Astrocyte of the spinal cord (primary cell): ENCODE measurements around the gene RAE1.

Source experiments
- DNase-seq: peaks from one replicate; pipeline ENCODE4 v3.0.0; 2011; ENCODE audit warnings: low read depth, low spot score
- H3K4me3 ChIP-seq: 2 replicates; pipeline ENCODE4 v1.5.1; 2011; ENCODE audit warnings: low read depth, mild to moderate bottlenecking, low read length, moderate library complexity
- in situ Hi-C: cut with HindIII; loops from 2 replicates; pipeline ENCODE4 v1.10.0; 2017; ENCODE audit warnings: low sequenced_read_pairs
- TF ChIP-seq, protein P1 (sequence below): IDR thresholded peaks from 2 replicates; pipeline ENCODE4 v1.5.1; 2012; ENCODE audit warnings: low read depth, mild to moderate bottlenecking, low read length, inconsistent platforms

The RAE1 gene

DNA sequence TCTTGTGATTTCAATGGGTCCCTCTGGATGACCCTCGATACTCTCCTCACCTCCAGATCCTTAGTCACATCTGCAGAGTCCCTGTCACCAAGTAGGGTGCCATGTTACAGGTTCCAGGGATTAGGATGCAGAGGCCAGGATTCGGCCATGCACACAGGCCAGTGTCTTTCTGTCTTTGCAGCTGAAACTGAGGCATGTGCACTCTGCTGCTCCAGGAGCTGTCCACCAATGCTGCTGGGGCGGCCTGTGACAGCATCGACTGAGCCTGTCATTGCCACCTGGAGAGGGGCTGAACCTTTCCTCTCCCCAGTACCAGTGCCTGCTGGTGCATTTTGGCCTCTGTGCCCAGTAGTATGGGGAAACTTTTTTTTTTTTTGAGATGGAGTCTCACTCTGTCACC is 35.7 kb downstream of the RAE1 start:
- in situ Hi-C loops = no loop called here

DNA sequence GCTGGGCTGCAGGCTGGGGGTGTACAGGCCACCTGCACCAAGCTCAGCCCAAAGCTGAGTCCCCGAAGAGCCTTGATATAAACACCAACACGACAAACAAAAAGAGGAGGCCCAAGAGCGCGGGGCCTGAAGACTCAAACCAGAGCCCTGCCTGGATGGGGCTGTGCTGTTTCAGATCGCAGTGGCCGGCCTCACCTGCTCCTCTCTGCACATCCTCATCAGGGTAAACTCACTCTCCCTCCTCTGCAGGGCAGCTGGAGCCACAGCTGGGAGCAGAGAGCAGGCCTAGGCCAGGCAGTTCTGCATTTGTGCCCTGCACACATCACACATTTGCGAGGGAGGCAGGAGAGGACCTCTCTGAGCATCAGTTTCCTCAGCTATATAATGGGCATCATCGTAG is 36.4 kb downstream of the RAE1 start:
- TF ChIP-seq, protein P1, sequence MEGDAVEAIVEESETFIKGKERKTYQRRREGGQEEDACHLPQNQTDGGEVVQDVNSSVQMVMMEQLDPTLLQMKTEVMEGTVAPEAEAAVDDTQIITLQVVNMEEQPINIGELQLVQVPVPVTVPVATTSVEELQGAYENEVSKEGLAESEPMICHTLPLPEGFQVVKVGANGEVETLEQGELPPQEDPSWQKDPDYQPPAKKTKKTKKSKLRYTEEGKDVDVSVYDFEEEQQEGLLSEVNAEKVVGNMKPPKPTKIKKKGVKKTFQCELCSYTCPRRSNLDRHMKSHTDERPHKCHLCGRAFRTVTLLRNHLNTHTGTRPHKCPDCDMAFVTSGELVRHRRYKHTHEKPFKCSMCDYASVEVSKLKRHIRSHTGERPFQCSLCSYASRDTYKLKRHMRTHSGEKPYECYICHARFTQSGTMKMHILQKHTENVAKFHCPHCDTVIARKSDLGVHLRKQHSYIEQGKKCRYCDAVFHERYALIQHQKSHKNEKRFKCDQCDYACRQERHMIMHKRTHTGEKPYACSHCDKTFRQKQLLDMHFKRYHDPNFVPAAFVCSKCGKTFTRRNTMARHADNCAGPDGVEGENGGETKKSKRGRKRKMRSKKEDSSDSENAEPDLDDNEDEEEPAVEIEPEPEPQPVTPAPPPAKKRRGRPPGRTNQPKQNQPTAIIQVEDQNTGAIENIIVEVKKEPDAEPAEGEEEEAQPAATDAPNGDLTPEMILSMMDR = no peak
- in situ Hi-C loops = no loop called here
- no peak overlapping the region for H3K4me3 ChIP-seq
- DNase-seq = no peak

More for the DNA sequence above, 35.7 kb downstream of the RAE1 start:
- no peak overlapping the region for H3K4me3 ChIP-seq
- DNase-seq = no peak
- TF ChIP-seq, protein P1 = no peak

DNA sequence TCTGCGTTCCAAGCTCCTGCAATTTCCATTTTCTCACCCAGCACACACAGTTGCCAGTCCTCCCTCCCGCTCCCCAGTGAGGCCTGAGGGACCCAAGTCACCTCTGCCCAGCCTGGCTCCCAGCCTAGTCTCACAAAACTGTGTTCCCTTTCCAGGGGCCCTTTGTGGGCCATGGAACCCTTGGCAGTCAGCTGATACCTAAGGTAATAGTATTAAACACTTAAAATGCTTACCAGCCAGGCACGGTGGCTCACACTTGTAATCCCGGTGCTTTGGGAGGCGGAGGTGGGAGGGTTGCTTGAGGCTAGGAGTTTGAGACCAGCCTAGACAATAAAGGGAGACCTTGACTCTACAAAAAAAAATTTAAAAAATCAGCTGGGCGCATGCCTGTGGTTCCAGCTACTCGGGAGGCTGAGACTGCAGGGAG is 36.9 kb downstream of the RAE1 start:
- H3K4me3 ChIP-seq = no peak overlapping the region
- DNase-seq = no peak
- TF ChIP-seq, protein P1 = no peak
- in situ Hi-C loops = no loop called here

DNA sequence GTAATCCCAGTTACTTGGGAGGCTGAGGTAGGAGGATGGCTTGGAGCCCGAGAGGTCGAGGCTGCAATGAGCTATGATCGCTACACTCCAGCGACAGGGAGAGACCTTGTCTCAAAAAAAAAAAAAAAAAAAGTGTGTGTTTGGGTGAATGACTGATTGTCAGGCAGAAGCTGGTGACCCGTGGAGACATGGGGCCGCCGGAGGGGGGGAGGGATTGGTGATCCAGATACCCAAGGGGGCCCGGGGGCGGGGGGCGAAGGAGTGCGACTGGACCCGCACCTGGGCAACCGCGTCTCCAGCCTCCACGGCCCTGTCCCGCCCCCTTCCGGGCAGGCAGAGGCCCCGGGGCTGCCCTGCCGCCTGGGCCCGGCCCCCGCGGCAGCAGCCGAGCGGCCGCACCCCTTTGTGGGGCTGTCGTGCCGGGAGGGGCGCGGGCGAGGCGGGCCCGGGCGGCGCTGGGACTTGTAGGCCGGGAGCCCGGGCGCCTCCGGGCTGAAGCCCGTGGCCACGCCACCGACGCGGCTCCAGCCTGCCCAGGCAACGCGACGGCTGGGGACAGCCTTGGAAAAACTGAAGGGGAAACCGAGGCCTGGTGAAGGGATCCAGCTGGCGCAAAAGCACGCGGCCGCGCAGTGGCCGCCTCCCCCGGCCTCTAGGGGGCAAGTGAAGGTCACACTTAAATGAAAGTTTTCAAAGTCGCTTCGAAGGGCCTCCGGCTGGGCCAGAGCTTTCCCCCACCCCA is 38.1 kb downstream of the RAE1 start:
- peak; percentile 60 for DNase-seq
- H3K4me3 ChIP-seq = no peak overlapping the region
- in situ Hi-C loops = no loop called here
- TF ChIP-seq, protein P1 = peak; percentile 32

DNA sequence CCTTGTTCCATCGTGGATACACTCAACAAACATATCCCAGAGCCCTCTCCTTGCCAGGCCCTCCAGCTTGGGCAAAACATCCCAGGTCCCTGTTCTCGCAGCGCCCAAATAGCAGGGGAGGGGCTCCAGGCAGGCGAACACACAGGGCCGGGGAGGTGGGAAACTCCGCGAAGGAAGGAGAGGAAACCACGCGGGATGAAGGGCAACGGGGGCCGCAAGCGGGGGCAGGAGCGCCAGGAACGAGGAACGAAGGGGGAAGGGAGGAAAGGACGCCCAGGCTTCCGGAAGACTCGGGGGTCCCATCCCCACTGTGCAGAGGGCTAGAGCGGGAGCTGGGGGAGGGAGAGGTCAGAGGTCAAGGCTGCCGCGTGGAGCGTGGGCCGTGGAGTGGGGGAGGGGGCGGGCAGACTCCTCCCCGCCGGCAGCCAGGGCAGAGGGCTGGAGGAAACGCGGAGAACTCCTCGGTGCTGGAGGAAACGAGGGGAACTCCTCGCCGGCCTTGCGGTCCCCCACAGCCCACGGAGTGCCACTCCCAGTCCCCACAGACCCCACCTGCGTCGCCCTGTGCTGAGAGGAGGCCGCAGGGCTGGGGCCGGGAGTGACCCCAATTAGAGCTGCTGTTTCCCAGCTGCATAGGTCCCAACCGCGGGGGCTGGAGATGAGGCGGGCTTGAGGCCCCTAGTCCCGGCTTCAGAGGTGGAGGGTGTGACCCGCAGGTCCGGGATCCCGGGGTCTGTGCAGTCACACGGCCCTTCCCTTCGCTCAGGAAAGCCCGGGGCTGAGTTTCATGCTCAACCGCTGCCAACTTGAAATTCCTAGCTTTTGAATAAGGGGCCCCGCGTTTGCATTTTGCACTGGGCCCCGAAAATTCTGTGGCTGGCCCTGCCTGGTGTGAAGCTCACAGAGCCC is 38.9 kb downstream of the RAE1 start:
- no peak for DNase-seq
- in situ Hi-C loops = no loop called here
- TF ChIP-seq, protein P1 = no peak
- no peak overlapping the region for H3K4me3 ChIP-seq

DNA sequence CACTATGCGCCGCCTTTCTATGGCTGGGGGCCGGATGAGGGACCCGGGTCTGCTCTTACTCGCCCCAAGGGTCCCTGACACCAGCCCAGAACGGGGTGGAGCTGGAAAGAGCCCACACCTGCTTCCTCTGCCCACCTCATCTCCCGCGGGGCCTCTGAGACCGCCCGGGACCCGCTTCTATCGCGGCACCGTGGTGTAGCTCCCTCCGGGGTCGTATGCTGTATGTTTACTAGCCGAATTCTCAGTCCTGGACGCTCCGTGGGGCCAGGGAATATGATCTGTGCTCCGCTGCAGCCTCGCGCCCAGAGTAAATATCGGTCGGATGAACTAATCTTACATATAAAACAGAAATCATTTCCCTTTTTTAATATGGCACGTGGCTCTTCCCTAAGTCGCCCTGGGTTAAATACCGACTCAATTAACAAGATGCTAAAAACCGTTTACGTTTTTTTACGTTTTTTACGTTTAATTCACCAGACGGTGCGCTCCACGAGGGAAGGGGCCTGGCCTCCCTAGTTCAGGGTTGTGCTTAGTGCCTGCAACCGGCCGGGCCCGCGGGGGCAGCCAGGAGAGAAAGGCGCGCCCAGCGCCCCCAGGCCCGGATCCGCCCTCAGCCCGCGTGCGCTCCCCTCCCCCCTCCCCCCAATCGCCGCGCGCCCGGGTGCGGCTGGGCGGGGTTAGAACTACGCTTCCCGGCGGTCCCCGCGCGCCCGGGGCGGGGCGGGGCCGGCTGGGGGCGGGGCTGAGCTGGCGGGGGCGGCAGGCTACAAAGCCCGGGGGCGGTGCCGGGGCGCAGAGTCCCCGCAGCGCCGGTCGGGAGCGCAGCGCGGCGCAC is 39.8 kb downstream of the RAE1 start, which contains the start of gene RBM38:
Gene RBM38, plus strand, starts transcription at position 793 of the 835 bp plus-strand sequence. CDS start 186 bp downstream, outside the sequence.
- in situ Hi-C loops = no loop called here
- peak within 1 kb of the TSS; percentile 62 for H3K4me3 ChIP-seq
- DNase-seq = peak; percentile 39
- TF ChIP-seq, protein P1 = no peak
